ENCODE results near the gene PPP6R1.

PPP6R1 gene

DNA sequence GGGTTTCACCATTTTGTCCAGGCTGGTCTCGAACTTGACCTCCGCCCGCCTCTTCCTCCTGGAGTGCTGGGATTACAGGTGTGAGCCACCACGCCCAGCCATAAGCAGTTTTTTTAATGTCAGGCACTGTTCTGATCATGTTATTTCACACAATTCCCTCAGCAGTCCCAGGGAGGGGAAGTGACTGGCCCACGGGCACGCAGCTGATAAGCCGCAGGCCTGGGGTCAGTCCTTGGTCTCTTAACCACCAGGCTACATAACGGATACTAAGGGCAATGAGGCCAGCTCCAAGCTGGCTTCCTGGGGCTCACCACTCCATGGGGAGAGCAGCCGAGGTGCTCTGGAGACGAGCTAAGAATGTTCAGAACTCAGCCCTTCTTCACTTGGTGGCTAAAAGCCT, 38.5 kb upstream of the PPP6R1 start:
- no peak for DNase-seq (ENCODE audit: low read depth)
- H3K4me3 ChIP-seq (ENCODE audit: low read depth, low read length) = no peak overlapping the region
- TF ChIP-seq, protein P1, sequence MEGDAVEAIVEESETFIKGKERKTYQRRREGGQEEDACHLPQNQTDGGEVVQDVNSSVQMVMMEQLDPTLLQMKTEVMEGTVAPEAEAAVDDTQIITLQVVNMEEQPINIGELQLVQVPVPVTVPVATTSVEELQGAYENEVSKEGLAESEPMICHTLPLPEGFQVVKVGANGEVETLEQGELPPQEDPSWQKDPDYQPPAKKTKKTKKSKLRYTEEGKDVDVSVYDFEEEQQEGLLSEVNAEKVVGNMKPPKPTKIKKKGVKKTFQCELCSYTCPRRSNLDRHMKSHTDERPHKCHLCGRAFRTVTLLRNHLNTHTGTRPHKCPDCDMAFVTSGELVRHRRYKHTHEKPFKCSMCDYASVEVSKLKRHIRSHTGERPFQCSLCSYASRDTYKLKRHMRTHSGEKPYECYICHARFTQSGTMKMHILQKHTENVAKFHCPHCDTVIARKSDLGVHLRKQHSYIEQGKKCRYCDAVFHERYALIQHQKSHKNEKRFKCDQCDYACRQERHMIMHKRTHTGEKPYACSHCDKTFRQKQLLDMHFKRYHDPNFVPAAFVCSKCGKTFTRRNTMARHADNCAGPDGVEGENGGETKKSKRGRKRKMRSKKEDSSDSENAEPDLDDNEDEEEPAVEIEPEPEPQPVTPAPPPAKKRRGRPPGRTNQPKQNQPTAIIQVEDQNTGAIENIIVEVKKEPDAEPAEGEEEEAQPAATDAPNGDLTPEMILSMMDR (conservative IDR thresholded peaks at IDR 0.05; ENCODE audit: low read depth, low read length) = no peak

DNA sequence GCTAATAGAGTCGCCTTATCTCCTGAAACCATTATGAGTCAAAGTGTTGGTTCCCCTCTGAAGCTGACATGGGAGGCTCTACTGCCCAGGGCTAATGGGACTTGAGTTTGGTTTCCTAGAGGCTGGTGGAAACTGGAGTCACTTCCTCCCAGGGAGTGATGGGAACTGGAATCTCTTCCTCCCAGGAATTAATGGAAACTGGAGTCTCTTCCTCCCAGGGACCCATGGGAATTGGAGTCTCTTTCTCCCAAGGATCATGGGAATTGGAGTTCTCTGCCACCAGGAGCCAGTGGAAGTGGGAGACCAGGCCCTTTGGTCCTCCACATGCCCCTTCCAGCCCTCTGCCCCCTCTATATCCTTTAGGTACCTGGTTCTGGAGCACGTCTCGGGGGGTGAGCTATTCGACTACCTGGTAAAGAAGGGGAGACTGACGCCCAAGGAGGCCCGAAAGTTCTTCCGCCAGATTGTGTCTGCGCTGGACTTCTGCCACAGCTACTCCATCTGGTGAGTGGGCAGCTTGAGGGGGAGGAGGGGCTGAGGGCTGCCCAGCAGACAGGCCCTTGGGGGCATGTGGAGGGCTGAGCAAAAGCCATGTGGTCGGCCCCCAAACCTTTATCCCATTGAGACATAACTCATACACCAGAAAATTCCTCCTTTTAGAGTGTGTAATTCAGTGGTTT, 30.4 kb upstream of the PPP6R1 start:
- H3K4me3 ChIP-seq (ENCODE audit: low read depth, low read length) = no peak overlapping the region
- DNase-seq (ENCODE audit: low read depth) = no peak
- TF ChIP-seq, protein P1 (conservative IDR thresholded peaks at IDR 0.05; ENCODE audit: low read depth, low read length) = no peak

DNA sequence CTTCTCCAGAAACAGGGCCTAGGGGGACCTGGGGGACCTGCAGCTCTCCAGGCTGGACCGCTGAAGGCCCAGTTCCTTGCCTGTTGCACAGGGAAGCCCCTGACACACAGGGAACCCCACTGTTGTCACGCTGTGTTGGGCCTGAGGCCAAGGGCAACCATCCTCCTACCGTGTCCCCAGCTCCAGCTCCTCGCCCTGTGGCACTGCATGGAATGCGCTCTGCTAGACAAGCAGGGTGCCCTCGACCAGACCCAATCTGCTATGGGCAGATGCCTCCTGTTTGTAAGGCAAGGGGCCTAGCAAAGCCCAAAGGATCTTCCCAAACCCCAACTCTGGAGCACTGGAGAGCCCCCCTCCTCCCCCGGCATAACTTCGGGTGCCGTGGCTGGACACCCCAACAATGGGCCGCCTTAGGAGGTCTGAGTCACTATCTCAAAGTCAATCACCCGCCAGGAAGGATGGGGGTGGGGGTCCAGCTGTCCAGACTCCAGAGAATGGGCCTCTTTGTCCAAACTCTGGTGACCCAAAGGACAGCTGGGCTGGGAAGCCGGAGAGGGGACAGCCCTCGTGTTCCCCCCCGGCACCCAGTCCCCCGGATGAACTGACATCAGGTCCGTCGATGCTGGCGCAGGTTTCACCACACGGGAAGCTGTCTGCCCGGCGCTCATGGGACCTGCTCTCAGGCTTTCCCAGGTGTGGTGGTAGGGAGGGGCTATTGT, 28.7 kb upstream of the PPP6R1 start:
- no peak for DNase-seq (ENCODE audit: low read depth)
- TF ChIP-seq, protein P1 (conservative IDR thresholded peaks at IDR 0.05; ENCODE audit: low read depth, low read length) = no peak
- no peak overlapping the region for H3K4me3 ChIP-seq (ENCODE audit: low read depth, low read length)

DNA sequence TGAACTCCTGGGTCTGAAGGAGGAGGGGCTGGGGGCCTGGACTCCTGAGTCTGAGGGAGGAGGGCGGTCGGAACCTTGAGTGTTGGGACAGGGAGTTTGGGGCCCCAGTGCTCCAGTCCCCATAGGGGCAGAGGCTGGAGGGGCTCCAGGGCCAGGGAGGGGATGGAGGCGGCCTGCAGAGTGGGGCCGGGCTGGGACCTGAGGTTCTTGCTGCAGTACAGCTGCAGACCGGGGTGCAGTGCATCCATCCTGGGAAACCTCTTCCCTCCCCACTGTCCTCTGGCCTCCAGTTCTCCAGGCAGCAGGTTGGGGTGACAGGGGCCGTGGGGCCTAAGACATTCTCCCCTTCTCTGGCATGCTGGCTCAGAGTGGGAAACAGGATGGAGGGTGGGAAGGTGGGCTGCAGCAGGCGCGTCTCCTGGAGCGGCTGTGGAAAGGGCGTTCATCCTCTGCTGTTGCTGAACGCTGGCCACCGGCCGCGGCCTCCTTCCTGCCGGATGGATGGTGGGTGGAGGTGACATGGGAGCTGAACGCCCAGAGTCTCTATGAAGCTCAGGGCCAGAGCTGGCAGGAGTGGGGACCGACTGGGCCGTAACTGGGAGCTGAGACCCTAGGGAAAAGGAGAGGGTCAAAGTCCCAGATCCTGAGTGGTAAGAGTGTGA, 26.5 kb upstream of the PPP6R1 start:
- TF ChIP-seq, protein P1 (conservative IDR thresholded peaks at IDR 0.05; ENCODE audit: low read depth, low read length) = no peak
- peak overlapping the region; percentile 22 for H3K4me3 ChIP-seq (ENCODE audit: low read depth, low read length)
- no peak for DNase-seq (ENCODE audit: low read depth)

DNA sequence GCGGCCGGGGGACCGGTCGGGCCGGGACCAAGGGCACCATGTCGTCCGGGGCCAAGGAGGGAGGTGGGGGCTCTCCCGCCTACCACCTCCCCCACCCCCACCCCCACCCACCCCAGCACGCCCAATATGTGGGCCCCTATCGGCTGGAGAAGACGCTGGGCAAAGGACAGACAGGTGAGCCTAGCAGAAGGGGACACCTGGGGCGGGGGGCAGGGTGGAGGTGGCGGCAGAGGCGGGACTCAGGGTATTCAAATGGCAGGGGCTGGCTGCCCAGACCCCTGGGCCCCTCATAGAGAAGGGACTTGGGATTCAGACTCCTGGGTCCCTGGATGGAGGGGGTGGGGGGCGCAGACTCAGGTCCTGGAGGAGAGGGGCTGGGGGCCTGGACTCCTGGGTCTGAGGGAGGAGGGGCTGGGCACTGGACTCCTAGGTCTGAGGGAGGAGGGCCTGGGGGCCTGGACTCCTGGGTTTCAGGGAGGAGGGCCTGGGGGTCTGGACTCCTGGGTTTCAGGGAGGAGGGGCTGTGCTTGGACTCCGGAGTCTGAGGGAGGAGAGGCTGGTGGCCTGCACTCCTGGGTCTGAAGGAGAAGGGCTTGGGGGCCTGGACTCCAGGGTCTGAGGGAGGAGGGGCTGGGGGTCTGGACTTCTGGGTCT, 25.7 kb upstream of the PPP6R1 start:
- H3K4me3 ChIP-seq (ENCODE audit: low read depth, low read length) = peak overlapping the region; percentile 44
- no peak for DNase-seq (ENCODE audit: low read depth)
- TF ChIP-seq, protein P1 (conservative IDR thresholded peaks at IDR 0.05; ENCODE audit: low read depth, low read length) = no peak

DNA sequence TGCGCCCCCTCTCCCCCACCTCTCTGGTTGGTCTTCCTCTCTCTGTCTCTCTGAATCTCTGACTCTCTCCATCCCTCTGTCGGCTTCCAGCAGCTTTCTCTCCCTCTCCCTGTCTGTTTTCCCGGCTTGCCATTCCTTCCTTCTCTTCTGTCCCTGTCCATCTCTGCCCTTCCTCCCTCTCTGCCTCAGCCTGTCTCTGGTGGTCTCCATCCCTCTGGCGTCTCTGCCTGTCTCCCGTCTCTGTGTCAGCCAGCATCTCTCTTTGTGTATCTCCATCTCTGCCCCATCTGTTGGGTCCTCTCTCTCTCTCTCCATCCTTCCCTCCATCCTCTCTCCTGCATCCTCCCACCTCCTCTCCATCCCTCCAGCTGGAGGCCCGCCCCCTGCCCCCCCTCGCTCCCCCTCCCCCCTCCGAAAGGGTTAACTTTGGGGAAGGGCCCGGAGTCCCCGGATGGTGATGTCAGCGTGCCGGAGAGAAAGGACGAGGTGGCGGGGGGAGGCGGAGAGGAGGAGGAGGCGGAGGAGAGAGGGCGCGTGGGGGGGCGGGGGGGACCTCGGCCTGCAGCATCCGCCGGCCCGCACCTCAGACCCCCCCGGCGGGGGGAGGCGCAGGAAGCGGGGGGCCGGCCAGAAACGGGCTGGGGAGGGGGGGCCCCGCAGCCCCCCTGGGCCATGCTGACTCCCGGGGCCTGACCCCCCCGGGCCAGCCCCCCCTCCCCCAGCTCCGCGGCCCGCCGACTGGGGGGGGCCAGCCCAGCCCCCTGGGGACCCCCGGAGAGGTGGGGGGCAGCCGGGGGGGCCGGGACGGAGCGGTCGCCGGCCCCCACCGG, 24.9 kb upstream of the PPP6R1 start, which contains the start of gene BRSK1:
Gene BRSK1 (plus strand): TSS at position 450 of the 830 bp plus-strand sequence. CDS start 446 bp downstream, outside the sequence.
- H3K4me3 ChIP-seq (ENCODE audit: low read depth, low read length) = peak within 1 kb of the TSS; percentile 44
- peak; percentile 36 for DNase-seq (ENCODE audit: low read depth)
- TF ChIP-seq, protein P1 (conservative IDR thresholded peaks at IDR 0.05; ENCODE audit: low read depth, low read length) = no peak
